ENCODE results near the gene PRKCH.

The PRKCH gene

DNA sequence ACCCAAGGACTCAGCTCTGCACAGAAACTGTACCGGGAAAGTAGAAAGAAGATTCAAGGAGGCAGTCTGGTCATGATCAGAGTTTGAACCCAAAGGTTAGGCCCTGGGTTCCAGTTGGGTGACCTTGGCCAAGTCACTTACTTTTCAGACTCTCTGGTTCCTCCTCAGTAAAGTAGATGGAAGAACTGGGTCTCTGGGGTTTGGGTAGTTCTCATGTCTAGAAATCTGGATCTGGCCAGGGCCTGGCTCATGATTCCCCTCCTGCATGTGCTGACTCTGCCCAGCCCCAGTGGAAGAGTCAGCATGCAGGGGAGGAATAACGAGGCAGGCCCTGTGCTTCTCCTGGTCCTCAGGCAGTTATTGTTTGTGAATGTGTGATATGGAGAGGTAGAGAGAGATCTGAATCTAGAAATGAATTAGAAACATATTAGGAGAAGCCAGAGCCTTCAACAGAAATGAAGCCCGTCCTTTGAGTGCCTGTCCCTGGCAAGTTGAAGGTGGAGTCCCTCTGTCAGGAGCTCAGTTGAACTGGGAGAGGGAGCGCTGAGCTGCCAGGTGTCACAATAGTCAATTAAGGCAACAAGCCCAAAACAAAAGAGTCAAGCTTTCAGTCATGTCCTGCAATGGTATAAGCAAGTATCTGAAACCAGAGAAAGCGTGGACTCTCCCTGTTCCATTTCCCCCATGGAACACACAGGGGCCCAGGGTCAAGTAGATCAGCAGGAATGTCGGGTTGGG, 242.7 kb downstream of the PRKCH start:
- DNase-seq (ENCODE audit: low read depth, low spot score): no peak

DNA sequence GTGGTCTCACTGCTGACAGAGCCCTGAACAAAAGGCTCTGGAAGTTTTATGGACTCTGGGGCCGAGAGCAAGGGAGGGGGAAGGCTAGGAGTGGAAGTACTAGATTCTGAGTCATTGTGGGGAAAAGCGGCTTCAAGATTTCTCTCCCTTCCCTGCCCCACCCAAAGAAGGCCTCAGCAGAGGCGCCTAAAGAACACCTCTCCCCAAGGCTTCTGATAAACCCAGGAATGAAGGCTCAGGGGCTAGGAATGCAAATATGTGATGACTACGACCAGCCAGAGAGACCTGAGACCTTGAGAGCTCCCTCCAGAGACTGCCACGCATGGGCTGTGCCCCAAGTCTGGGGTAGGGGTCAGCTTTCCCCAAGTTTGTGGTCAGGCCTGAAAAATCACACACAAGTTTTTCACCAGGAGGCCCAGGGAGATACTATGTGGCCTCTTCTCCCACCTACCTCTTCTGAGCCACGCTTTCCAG, 243.3 kb downstream of the PRKCH start:
- DNase-seq (ENCODE audit: low read depth, low spot score): peak; percentile 94

DNA sequence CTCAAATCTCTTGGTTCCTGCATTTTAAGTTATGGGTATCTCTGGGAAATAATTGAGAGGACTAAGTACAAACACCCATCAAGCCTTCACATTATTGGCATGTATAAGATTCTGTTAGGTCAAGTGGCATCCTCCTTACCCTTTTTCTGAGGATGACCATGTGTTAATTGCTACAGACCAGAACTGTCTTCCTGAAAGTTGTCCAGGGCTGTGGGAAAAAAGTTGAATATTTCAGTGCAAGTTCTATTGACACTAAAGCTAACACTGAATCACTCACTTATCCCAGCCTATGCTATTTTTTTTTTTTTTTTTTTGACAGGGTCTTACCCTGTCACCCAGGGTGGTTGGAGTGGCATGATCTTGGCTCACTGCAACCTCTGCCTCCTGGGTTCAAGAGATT, 243.8 kb downstream of the PRKCH start:
- DNase-seq (ENCODE audit: low read depth, low spot score): no peak

DNA sequence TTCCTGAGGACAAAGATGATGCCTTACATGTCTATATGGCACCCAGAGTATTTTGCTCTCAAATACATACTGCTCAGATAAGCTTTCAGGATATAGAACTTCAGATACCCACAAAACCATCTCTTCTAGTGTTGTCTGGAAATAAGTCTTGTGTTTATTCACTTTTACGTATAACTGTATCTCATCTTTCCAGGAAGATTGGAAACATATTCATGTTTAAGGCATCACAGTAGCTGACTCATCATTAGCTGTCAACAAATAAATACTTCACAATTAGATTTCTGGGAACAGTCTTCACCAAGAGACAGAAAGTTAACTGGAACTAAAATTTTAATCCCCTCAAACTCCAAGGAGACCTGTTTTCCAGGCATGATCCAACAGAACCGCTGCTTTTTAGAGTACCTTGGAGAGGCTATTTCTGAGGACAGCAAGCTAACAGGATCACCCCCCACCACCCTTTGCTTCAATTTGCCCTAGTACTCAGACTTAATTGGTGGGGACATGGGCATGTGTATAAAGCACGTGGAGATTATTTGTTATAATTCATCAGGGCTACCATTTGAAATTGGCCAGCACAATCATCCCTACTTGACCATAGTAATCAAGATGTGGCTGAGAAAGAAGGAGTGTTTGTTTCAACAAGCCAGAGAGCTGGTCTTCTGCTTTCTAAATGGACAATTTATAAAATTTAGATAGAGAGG, 244.6 kb downstream of the PRKCH start:
- DNase-seq (ENCODE audit: low read depth, low spot score): peak; percentile 30

DNA sequence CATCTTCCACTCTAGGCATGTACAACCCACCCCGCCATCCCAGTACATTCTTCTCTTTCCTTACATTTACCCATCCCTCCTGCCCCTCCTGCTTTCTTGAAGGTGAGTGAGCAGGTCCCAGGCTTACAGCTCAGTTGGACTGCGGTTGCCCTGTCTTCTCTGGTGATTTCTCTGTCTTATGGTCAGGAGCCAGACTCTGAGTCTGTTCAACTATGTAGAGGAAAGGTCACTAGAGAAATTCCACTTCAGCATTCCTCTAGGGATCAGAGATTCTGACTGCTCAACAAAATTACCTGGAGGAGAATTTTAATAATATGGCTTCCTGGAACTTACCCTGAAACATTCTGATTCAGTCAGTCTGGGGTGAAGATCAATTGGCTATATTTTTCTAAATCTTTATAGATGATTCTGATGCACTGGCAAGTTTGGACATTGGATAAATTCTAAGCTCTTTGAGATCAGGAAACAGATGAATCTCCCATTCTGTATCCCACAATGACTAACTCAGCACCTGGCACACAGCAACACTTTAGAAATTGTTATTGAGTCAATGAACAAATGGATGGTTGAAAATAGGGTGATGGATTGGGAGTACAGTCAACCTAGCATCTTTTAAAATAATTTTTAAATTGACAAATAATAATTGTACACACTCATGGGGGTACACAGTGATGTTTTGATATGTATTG, 245.3 kb downstream of the PRKCH start:
- peak; percentile 67 for DNase-seq (ENCODE audit: low read depth, low spot score)

DNA sequence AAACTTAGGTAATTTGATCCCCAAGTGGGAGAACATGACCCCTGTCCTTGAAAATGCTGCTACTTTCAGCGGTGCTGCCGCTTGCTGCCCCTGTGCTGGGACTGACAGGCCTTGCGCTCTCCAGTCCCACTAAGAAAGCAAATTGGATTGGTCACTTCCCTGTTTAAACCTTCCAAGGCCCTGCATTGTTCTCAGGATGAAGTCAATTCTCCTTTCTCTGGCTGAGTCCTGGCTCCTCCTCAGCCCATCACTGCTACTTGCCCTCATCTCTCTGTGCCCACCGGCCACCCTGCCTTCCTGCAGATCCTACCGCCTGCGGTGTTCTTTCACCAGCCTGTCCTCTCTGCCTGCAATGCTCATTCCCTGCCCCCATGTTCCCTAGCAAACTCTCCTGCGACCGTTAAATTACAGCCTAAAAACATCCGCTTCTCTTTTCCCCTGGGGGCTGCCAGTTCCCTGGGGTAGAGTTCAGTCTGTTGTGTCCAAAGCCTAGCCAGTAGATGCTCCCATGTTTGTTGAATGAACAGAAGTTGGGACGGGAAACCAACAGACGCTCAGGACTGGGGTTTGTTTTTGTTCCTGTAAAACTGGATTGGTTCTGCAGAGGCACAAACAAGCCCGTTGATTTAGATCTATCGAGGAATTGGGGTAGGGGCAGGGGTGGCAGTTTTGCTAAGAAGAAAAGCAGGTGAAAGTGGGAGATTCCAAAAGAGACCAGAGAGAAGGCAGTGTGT, 246.6 kb downstream of the PRKCH start:
- DNase-seq (ENCODE audit: low read depth, low spot score): no peak

DNA sequence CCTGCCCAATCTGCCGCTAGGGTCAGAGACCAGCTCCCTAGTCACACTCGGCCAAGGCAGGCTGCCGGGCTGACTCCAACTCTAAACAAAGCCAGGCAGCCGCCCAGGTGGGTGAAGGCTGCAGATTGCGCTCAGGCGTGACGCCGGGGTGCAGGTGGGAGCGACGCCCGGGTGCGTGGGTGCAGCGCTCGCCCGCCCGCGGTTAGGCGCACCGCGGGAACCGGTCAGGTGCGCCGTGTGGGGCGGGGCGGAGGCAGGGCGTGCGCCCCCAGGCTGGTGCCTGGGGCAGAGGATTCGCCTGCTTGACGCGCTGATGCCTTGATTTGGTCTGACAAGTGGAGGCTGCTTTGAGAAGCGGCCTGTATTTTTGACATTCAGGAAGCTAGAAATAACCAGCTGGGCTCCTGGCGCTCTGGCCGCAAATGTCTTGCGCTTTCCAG, 247.2 kb downstream of the PRKCH start:
- peak; percentile 50 for DNase-seq (ENCODE audit: low read depth, low spot score)

DNA sequence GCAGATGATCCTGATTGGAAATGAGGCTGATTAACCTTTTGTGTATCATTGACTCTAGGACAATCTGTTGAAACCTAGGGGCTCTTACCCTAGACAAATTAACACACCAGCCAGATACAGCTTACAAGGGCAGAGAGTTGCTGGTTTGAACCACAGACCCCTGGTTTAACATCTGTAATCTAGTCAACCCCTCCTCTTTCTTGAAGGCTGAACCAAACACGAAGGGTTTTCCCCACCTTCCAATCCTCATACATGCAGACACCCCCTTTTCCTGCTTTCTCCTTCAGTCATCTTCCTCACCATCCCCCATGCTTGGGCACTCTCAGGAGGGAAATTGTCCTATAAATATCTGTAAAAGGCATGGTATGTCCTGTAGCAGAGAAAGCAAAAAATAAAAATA, 247.9 kb downstream of the PRKCH start:
- DNase-seq (ENCODE audit: low read depth, low spot score): no peak

DNA sequence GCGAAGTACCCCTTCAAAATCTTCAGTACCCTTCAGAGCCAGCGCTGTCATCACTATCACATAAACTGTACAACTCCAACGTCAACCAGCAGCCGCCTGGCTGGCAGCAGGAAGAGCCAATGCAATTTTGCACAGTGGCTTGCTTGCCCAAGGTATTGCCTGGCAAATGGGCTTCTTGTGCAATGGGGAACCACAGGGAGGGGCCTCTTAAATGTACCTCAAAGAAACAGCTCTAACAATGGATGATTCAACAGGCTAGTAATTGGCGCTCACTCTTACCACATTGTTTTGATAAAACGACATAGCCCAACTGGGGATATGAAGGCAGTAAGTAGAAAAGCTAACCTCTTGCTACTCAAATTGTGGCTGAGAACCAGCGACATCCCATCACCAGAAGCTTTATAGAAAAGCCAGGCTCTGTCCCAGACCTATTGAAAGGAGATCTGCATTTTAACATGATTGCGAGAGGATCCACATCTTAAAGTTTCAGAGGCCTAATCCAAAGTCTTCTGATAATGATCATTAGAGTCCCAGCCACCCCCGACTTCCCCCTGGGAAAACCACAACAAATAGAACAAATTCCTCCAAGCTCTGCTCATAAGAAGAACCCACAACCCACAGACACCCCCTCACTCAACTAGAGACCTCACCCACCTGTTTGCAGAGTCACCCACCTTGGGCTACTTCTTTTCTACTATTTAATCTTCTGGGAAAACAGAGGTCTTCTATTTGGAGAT, 248.6 kb downstream of the PRKCH start:
- peak; percentile 86 for DNase-seq (ENCODE audit: low read depth, low spot score)

DNA sequence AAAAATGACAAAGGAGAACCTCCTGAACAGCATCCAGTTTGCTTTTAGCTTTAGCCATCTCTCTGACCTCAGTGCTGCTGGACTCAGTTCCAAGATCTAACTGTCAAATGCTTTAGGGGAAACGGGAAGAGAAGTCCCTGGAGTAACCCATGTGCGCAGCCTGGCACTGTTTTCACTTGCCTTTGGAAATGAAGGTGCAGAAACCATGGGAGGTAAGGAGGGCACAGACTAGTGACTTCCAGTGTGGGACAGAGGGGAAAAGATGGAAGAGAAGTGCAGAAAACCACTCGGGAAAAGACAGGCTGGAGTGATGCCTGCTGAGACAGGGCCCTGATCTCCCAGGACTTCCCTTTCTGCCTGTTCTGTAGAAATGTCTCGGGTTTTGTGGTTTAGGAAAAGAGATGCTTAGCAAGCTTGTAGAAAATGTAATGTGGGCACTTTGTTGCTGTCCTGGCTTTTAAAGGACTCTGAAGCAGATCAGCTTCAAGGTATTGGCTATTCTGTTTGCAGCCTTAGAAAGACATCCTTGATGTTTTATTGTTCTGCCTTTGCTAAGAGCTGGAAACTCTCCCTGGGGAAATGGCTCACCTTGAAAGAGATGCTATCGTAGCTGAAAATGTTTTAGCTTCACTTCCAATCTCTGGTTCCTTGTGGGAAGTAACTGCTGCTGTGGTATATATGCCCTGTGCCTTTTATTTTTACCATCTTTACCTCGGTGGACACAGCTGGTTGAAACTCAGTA, 249.3 kb downstream of the PRKCH start:
- DNase-seq (ENCODE audit: low read depth, low spot score): no peak

DNA sequence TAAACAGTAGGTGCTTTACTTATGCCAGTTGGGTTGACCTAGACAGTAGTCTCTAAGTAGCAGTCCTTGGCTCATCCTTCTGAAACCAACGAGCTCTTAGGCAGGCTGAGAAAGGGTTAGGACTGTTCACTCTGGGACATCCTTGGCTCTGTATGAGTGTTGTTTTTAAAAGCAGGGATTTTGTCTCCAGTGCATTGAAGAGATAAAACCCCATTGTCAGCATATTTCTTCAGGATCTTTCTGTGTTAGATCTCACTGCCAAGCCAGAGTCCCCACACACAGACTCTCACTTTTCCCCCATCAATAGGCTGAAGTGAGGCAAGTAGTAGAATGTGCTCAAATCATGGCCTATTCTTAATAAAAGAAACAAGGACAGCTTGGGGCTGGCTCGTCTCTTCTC, 250.5 kb downstream of the PRKCH start:
- no peak for DNase-seq (ENCODE audit: low read depth, low spot score)

DNA sequence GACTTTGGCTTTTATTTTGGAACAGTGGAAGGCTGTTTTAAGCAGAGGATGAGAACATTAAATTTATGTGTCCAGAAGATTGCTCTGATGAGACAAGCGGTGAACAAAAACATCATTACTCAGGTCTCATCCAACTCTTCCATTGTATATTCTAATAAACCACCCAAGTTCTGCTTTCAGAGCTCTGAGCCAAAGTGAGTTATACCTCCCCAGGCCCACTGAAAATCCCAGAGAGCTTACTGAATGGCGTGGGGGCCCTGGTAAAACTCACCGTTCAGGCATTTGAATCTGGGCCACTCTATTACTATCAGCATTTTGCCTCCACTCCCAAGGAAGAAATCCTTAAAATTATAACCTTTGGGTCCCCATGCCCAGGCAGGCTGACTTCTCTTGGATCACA, 251.9 kb downstream of the PRKCH start:
- no peak for DNase-seq (ENCODE audit: low read depth, low spot score)

DNA sequence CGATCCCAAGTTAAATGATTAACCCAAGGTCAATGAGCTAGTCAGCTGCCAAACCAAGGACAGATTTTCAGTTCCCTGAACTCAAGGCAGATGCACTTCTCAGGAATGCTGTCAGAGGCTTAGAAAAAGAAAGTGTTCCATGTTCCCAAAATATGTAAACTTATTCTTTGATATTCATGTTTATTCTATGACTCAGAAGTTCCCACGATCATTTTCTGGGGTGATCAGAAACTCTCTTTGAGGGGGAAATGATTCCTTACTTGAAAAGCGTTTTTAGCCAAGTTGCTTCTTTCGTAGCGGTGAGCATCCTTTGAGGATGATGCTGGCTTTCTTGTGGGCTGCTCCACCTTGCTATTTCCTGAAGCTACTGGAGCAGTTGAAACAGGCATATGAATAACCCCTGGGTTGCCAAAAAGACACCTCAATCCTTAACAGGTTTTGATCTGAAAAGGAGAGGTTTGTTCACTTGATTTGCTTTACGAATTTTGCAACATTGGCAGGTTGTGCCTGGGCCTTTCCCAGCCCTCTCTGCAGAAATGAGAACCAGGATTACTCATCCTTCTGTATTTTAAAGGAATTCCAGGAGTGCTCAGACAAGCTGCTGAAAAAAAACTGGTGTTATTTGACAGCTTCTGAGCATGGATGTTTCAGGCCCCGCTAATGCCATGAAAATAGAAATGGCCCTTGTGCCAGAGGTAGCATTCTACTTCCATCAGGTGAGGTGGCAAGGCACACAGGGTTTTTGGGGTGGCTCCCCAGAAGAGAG, 252.6 kb downstream of the PRKCH start:
- DNase-seq (ENCODE audit: low read depth, low spot score): peak; percentile 75

DNA sequence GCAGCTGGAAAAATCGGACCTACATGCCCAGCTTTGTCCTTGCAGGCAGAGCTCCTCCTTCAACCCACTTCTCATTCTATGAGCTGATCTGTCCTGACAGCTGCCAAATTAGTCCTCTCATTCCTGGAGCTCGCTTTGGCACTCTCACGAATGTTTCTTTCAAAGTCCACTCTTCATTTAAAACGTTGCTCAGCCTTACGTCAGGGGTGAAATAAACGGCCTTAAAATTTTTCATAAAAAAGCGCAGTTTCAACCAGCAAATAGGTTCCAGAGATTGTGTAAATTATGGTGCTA, 253.1 kb downstream of the PRKCH start:
- no peak for DNase-seq (ENCODE audit: low read depth, low spot score)

DNA sequence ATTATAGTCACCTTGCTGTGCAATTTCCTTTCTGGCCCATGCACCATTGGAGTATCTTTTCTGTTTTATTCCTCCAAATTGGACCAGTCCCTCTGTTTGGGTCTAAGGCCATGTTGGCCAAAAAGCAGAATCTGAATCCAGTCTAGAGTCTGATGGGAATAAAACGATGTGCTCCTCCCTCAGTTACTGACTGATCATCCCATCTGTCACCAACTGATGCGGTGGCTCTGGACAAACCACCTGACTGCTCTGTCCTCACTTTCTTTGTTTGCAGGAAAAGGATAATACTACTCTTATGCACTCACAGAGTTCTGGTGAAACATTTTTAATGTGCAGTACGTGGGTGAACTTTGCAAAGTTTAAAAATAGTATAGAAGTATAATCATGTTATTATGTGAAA, 253.7 kb downstream of the PRKCH start:
- no peak for DNase-seq (ENCODE audit: low read depth, low spot score)

DNA sequence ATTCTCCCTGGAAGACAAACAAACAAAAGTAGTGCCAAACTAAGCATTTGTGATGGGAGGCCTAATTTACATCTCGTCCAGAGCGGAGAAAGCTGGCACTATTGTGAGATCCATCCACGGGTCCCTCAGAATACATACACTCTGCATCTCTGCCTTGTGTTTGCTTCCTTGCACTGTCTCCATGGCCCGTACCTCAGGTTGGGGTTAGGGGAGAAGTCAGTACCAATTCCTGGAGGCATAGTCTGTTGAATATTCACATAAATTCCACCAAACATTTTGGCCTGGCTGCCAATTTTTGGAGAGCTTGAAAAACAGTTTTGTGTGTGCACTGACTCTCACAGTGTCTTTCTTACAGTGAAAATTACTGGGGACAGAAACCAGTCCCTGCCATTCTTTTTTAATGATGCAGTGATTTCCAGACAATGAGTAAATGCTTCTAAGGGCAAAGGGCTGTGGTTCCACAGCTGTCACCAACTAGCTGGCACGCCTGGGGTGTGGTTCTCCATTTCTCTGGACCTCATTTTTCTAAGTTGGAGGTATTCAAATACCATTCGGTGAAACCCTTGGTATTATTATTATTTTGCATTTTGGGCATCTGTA, 254.3 kb downstream of the PRKCH start:
- no peak for DNase-seq (ENCODE audit: low read depth, low spot score)

DNA sequence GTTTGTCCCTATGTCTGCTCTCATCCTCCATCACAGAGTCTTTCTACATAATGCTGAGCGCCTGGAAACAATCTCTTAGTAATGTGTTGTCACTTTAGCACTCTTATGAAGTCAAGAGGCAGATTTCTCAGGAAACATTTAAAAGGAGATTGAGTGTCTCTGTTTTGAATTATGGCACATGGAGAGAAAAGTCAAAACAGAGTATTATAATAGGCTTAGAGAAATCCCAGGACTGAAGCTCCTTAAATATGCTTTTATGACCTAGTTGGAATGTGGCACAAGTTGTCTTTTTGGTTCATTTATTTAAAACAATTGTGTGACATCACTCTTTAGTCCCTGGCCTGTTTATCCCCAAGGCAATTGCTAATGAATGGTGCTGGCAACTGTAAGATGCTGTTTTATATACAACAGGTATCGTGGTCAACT, 256.1 kb downstream of the PRKCH start:
- DNase-seq (ENCODE audit: low read depth, low spot score): no peak

DNA sequence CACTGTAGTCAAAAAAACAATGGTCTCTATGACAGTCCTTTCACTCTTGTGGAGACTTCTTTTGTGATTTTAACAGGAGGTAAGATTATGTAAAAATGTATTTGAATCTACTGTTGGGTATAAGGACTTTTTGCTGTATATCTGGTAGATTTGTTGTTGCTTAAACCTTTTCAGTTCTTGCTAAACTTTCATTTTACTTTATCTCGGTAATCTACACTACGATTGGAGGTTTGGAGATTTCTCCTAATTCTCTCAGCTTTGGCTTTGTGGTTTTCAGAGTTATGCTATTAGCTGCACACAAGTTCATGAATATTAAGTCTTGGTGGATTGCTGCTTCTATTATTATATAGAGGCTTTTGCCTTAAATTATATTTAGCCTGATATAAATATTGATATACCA, 257.4 kb downstream of the PRKCH start:
- DNase-seq (ENCODE audit: low read depth, low spot score): peak; percentile 61

DNA sequence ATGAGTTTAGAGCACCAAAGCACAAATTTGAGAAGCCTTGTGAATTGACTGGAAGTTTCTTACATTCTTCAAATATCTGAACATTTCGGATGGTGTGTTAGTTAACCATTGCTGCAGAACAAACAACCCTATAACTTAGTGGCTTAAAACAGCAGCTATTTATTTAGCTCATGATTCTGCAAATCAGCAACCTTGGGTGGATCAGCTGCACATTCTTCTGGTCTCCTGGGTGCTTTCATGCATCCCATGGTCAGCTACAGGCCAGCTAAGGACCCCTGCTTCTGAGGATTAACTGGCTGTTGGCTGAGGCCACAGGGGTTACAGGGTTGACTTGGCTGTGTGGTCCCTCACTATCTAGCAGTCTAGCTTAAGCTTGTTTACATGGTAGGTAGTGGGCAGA, 260.0 kb downstream of the PRKCH start:
- no peak for DNase-seq (ENCODE audit: low read depth, low spot score)
